Stimulated activated CD4-positive, alpha-beta T cell treated with anti-CD3 and anti-CD28 coated beads, Interleukin-1b, Interleukin-23, amount 100 ng/mL, for 4 hours (primary cell): ENCODE results near the gene KNOP1.
"Not testable (repeated sequence)": the region's sequence is repeated elsewhere in the genome, so short reads cannot be mapped to it uniquely, and the experiment has no call there.

Experiments used
- DNase-seq, 2 donors: peaks; one replicate each; pipeline ENCODE4 v3.0.0-alpha.2; 2020; ENCODE audit warnings: low read depth in 2 of 2

The KNOP1 gene

GRCh38 chr16:19683453-19684236, 34.4 kb downstream of the KNOP1 start:
- no peak for DNase-seq

- no peak for DNase-seq
Observed at GRCh38 chr16:19681637-19682036, 36.4 kb downstream of the KNOP1 start.

GRCh38 chr16:19680881-19681340, 37.1 kb downstream of the KNOP1 start:
- no peak for DNase-seq

- not testable (repeated sequence) for DNase-seq
Observed at GRCh38 chr16:19679281-19679680, 38.7 kb downstream of the KNOP1 start.

DNA sequence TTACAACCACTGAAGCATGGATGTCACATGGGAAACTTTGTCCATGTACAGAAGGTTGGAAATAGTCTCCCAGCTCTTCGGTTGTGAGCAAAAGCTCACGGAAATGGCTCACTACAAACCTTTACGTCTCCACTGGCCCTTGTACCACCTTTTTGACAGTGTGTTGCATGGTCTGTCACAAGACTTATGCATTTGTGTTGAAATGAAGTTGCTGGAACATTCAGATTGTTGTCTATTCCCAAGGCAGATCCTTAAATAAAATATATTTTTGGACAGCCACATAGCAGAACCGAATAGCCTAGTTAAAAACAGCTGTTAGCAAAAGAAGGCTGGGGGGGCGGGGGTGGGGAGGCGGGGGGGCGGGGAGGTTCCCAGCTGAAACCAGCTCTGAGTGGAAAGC, 39.2 kb downstream of the KNOP1 start:
- DNase-seq = no peak

GRCh38 chr16:19677402-19677801, 40.6 kb downstream of the KNOP1 start:
- no peak for DNase-seq

DNA sequence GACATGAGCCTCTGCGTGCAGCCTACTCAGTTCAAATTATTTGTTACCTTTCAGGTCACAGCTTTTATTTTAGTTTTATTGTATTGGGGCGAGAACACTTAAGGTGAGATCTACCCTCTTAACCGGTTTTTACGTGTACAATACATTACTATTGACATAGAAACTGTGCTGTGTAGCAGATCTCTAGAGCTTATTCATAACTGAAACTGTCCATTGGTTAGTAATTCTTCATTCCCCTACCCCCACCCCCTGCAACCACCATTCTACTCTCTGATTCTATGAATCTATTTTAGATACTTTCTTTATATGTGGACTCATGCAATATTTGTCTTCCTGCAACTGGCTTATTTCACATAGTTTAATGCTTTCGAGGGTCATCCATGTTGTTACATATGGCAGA, 43.5 kb downstream of the KNOP1 start:
- no peak for DNase-seq

DNA sequence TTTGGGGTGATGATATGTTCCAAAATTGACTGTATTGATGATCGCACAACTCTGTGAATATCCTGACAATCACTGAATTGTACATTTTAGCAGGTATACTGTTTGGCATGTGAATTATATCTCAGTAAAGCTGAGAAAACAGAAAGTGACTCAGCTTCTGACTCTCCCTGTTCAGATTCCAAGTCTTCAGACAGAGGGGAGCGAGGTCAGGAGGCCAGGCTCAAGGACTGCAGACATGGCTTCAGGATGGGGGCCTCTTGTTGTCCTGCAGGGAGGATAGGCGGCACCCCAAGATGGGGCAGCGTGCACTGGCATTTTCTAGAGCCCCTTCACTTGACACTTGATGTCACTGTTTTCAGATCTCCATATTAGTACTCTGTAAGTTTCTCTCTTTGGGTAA, 45.6 kb downstream of the KNOP1 start:
- no peak for DNase-seq

DNA sequence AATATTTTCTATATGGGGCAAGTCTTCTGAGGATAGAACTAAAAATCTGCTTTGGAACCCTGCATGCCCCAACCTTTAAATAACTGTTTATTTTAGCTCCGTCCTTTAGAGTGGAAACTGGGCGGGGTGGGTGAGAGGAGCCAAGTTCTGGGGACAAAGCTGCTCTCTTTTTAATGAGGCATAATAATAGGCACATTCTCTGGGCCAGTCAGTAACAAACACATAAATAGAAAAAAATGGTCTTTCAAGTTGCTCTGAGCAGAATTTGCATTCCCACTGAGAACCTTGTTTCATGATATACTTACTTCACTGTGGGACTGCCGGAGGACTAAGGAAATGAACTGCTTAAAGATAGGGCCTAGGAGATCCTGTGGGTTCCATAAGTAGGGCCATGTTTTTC, 51.5 kb downstream of the KNOP1 start:
- no peak for DNase-seq

DNA sequence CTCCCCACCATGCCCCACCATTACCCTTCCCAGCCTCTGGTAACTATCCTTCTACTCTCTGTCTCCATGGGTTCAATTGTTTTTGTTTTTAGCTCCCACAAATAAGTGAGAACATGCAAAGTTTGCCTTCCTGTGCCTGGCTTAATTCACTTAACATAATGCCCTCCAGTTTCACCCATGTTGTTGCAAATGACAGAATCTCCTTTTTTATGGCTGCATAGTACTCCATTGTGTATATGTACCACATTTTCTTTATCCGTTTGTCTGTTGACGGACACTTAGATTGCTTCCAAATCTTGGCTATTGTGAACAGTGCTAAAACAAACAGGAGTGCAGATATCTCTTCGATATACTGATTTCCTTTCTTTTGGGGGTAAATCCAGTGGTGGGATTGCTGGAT, 52.7 kb downstream of the KNOP1 start:
- not testable (repeated sequence) for DNase-seq

- no peak for DNase-seq
Observed at GRCh38 chr16:19664166-19664565, 53.9 kb downstream of the KNOP1 start.

DNA sequence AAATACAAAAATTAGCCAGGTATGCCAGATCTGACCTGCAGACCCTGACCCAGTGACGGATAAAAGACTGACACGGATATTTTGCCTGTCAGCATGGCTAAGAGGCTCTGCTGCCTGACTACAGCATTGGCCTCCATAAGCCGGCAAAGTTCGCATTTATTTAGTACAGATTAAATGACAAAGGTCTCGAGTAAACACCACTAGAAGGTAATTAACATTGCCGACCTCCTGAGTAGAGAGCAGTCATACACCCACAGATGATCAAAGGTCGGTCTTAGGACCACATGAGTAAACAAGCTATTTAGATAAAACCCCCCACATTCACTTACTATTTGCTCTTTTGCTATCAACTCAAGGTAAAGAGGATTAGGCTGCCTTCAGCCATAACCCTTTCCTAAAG, 55.7 kb downstream of the KNOP1 start:
- DNase-seq = no peak

GRCh38 chr16:19660432-19660831, 57.6 kb downstream of the KNOP1 start:
- no peak for DNase-seq

DNA sequence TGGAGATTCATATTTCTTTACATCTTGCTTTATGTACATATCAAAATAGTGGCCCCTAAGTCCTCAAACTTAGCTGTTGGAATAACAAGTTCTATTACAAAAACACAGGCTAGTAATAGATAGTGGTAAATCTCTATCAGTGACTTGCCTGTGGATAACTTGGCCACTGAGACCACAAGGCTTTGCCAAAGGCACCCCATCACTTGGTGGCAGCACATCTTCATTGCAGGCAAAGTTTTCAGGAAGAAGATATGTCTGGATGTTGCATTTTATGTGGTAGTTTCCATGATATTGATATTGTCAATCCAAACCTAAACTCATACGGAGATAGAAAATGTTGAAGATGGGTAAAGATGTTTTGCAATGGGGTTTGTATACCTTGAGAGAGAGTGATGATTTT, 58.5 kb downstream of the KNOP1 start:
- no peak for DNase-seq

- no peak for DNase-seq
Observed at GRCh38 chr16:19657831-19658230, 60.2 kb downstream of the KNOP1 start.

DNA sequence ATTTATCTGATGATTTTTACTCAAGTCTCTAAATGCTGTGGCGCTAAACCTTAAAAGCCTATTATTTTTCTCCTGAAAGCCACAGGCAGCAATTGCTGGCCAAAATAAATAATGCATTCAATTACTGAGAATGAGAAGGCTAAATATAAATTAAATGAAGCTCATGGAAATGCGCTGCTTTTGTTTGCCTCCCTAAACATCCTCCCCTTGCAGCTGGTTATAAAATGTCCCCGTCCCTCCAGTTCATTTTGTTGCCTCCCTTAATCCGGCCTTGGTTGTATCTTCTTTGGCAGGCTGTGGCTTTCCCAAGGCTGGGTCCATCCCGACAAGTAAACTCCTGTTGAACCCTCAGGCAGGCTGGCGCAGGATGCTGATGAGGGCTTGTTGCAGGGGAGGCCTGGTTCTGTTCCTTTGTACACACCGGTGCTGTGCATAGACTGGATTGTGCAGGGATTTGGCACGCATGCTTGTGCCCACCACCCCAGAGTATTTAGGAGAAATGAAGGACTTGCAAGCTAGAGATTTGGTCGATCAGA, 62.7 kb downstream of the KNOP1 start:
- DNase-seq = no peak

- DNase-seq = no peak
Observed at GRCh38 chr16:19654147-19654546, 63.9 kb downstream of the KNOP1 start.
